Measurements from ENCODE around the gene EFCAB8. TPM values are rescaled to one million over a fixed set of nuclear protein-coding genes. Genes with fewer than 3 reads are reported as not detected.

Gene EFCAB8
- total RNA-seq, 4 donors from 2014 or later, result 1.4 to 1.5 TPM; not detected in 2

GRCh38 chr20:32877507-32877906, 18.8 kb downstream of the EFCAB8 start:
- no peak overlapping the region for H3K4me3 ChIP-seq
- intact Hi-C loops (cut with DNase I; ENCODE audit: low total_unique reads), result no loop called here
- no peaks in the 10 kb centered on the region for H3K9me3 ChIP-seq
- no peak for DNase-seq
- no peak overlapping the region for H3K27ac ChIP-seq
- TF ChIP-seq, protein P1, sequence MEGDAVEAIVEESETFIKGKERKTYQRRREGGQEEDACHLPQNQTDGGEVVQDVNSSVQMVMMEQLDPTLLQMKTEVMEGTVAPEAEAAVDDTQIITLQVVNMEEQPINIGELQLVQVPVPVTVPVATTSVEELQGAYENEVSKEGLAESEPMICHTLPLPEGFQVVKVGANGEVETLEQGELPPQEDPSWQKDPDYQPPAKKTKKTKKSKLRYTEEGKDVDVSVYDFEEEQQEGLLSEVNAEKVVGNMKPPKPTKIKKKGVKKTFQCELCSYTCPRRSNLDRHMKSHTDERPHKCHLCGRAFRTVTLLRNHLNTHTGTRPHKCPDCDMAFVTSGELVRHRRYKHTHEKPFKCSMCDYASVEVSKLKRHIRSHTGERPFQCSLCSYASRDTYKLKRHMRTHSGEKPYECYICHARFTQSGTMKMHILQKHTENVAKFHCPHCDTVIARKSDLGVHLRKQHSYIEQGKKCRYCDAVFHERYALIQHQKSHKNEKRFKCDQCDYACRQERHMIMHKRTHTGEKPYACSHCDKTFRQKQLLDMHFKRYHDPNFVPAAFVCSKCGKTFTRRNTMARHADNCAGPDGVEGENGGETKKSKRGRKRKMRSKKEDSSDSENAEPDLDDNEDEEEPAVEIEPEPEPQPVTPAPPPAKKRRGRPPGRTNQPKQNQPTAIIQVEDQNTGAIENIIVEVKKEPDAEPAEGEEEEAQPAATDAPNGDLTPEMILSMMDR (IDR thresholded peaks at IDR 0.05), result no peak
- no peaks in the 10 kb centered on the region for H3K4me1 ChIP-seq
- H3K36me3 ChIP-seq, result no peaks in the 10 kb centered on the region
- no peaks in the 10 kb centered on the region for H3K27me3 ChIP-seq

DNA sequence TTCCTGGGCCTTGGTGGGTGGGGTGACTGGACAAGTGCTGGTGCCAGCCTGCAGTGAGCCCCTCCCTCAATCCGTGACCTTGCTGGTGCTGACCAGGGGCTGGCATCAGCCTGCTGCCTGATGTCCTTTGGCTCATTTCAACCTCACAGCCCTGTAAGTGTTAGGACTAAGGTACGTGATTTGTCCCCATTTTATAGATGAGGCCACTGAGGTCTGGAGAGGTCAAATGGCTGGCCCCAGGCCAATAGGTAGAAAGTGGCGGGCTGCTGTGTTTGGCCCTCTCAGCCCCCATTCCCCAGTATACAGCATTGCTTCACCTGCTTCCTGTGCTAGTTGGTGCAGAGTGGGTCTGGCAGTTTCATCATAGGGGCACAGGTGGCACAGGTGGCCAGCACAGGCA, 20.1 kb downstream of the EFCAB8 start:
- Histone ChIP-seq H3K4me3 (no peak overlapping the region), H3K4me1 (no peaks in the 10 kb centered on the region), H3K9me3 (no peaks in the 10 kb centered on the region), H3K27me3 (no peaks in the 10 kb centered on the region), H3K27ac (no peak overlapping the region), H3K36me3 (no peaks in the 10 kb centered on the region)
- TF ChIP-seq, protein P1 (IDR thresholded peaks at IDR 0.05), result no peak
- TF ChIP-seq POLR2A (IDR thresholded peaks at IDR 0.05), result no peak
- DNase-seq, result no peak
- intact Hi-C loops (cut with DNase I; ENCODE audit: low total_unique reads), result no loop called here

DNA sequence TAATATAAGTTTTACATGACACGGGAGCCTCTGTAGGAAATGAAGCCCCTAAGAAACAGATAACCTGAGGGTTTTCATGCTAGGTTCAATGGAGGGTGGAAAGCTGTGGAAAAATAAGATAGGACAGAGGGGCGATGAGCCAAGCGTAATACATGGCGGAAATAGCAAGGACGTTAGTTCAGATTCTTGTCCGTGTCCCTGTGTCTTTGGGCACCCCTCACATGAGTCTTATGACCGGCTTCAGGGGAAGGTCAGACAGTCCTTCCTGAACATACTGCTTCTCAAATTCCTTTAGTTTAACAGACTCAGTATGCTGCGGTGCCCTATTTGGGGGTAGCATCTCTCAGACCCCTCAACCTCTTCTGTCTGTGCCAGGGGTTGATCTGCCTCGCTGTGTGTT, 20.8 kb downstream of the EFCAB8 start:
- no peak overlapping the region for H3K4me3 ChIP-seq
- H3K36me3 ChIP-seq, result no peaks in the 10 kb centered on the region
- no peaks in the 10 kb centered on the region for H3K9me3 ChIP-seq
- no peak overlapping the region for H3K27ac ChIP-seq
- intact Hi-C loops (cut with DNase I; ENCODE audit: low total_unique reads), result no loop called here
- no peak for DNase-seq
- no peak for TF ChIP-seq POLR2A (IDR thresholded peaks at IDR 0.05)
- TF ChIP-seq, protein P1 (IDR thresholded peaks at IDR 0.05), result no peak
- H3K27me3 ChIP-seq, result no peaks in the 10 kb centered on the region
- H3K4me1 ChIP-seq, result no peaks in the 10 kb centered on the region

DNA sequence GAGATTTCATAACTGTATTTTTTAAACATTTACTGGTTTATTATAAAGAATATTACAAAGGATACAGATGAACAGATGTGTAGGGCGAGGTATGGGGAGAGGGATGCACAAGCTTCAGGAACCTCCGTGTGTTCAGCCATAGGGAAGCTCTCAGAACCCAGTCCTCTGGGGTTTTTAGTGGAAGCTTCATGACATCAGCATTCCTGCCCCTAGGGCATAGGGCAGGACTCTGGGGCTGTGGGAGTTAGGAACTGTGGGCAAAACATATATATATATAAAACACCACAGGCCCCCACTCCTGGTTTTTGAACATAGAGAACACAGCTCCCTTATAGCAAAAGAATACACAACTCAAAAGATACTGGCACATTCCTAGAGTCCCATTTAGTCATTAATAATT, 21.9 kb downstream of the EFCAB8 start:
- Histone ChIP-seq H3K27me3 (no peaks in the 10 kb centered on the region), H3K4me3 (no peak overlapping the region), H3K9me3 (no peaks in the 10 kb centered on the region), H3K27ac (no peak overlapping the region), H3K36me3 (no peaks in the 10 kb centered on the region), H3K4me1 (no peaks in the 10 kb centered on the region)
- DNase-seq, result no peak
- TF ChIP-seq, protein P1 (IDR thresholded peaks at IDR 0.05), result no peak
- TF ChIP-seq POLR2A (IDR thresholded peaks at IDR 0.05), result no peak
- intact Hi-C loops (cut with DNase I; ENCODE audit: low total_unique reads), result no loop called here

GRCh38 chr20:32883081-32883480, 24.4 kb downstream of the EFCAB8 start:
- Histone ChIP-seq H3K4me1 (no peaks in the 10 kb centered on the region), H3K27me3 (no peaks in the 10 kb centered on the region), H3K9me3 (no peaks in the 10 kb centered on the region), H3K36me3 (no peaks in the 10 kb centered on the region), H3K27ac (no peak overlapping the region), H3K4me3 (no peak overlapping the region)
- no peak for TF ChIP-seq POLR2A (IDR thresholded peaks at IDR 0.05)
- TF ChIP-seq, protein P1 (IDR thresholded peaks at IDR 0.05), result no peak
- DNase-seq, result no peak
- intact Hi-C loops (cut with DNase I; ENCODE audit: low total_unique reads), result no loop called here

Data from uterus (tissue), 4 donors.